Neural progenitor cell (in vitro differentiated cells): ENCODE measurements around the gene NDUFAF3. TPM values are rescaled to one million over a fixed set of nuclear protein-coding genes. Genes with fewer than 3 reads are reported as not detected.

Experiments
- DNase-seq: peaks from one replicate; pipeline ENCODE4 v3.0.0-alpha.2; 2016; ENCODE audit warnings: low spot score
- H2AFZ ChIP-seq: fragments of 200-600 bp; sonication (generic); replicated peaks from 2 replicates; pipeline ENCODE4 v1.6.1; 2016; ENCODE audit warnings: antibody characterized with exemption
- H3F3A ChIP-seq: fragments of 200-600 bp; sonication (generic); 2 replicates; pipeline ENCODE4 v1.6.1; 2016; ENCODE audit warnings: antibody characterized with exemption, low read depth
- H3K27ac ChIP-seq: fragments of 200-600 bp; sonication (generic); 2 replicates; pipeline ENCODE4 v1.5.1; 2016; ENCODE audit warnings: mild to moderate bottlenecking
- H3K27me3 ChIP-seq: fragments of 200-600 bp; sonication (generic); 2 replicates; pipeline ENCODE4 v1.6.1; 2016; ENCODE audit warnings: mild to moderate bottlenecking, moderate library complexity
- H3K36me3 ChIP-seq: fragments of 200-600 bp; sonication (generic); 2 replicates; pipeline ENCODE4 v1.5.1; 2016
- H3K4me1 ChIP-seq: fragments of 200-600 bp; sonication (generic); 2 replicates; pipeline ENCODE4 v1.6.1; 2016; ENCODE audit warnings: mixed run types
- H3K4me2 ChIP-seq: fragments of 200-600 bp; sonication (generic); 2 replicates; pipeline ENCODE4 v1.6.1; 2016
- H3K4me3 ChIP-seq: fragments of 200-600 bp; sonication (generic); 2 replicates; pipeline ENCODE4 v1.5.1; 2016
- H3K79me2 ChIP-seq: fragments of 200-600 bp; sonication (generic); 2 replicates; pipeline ENCODE4 v1.6.1; 2016; ENCODE audit warnings: low read depth
- H3K9ac ChIP-seq: fragments of 200-600 bp; sonication (generic); 2 replicates; pipeline ENCODE4 v1.6.1; 2016
- H3K9me3 ChIP-seq: fragments of 200-600 bp; sonication (generic); 2 replicates; pipeline ENCODE4 v1.5.1; 2016; ENCODE audit warnings: low read depth
- H4K20me1 ChIP-seq: fragments of 200-600 bp; sonication (generic); 2 replicates; pipeline ENCODE4 v1.6.1; 2016; ENCODE audit warnings: low read depth
- H3K27ac Mint-ChIP-seq: 3 replicates; pipeline ENCODE4 v1.8.0; 2021; ENCODE audit warnings: mixed read lengths
- H3K27me3 Mint-ChIP-seq: 2 replicates; pipeline ENCODE4 v1.8.0; 2022; ENCODE audit warnings: low read depth, mild to moderate bottlenecking, inconsistent platforms, moderate library complexity, mixed read lengths; ENCODE audit not compliant: insufficient read depth
- H3K36me3 Mint-ChIP-seq: 3 replicates; pipeline ENCODE4 v1.8.0; 2021; ENCODE audit warnings: mixed read lengths
- H3K4me1 Mint-ChIP-seq: 3 replicates; pipeline ENCODE4 v1.8.0; 2021; ENCODE audit warnings: mixed read lengths
- H3K4me3 Mint-ChIP-seq: 3 replicates; pipeline ENCODE4 v1.8.0; 2021; ENCODE audit warnings: mild to moderate bottlenecking, moderate library complexity, mixed read lengths
- H3K9me3 Mint-ChIP-seq: 3 replicates; pipeline ENCODE4 v1.8.0; 2020; ENCODE audit warnings: mixed read lengths
- EZH2 ChIP-seq: fragments of 200-600 bp; sonication (generic); IDR thresholded peaks from 2 replicates; pipeline ENCODE4 v1.6.1; 2017; ENCODE audit warnings: antibody characterized with exemption, mild to moderate bottlenecking, moderate library complexity
- EZH2phosphoT487 ChIP-seq: fragments of 200-600 bp; sonication (generic); IDR thresholded peaks from 2 replicates; pipeline ENCODE4 v1.6.1; 2017; ENCODE audit warnings: antibody characterized with exemption
- total RNA-seq: library from RNA; depleted of rRNA; stranded (reverse); fragments of >200 nt; gene quantifications from 2 replicates; pipeline ENCODE4 v1.2.3, GENCODE V29; 2015; ENCODE audit warnings: low replicate concordance
- TF ChIP-seq, protein P1 (sequence below): fragments of 200-600 bp; sonication (generic); IDR thresholded peaks from 2 replicates; pipeline ENCODE4 v1.5.1; 2017; ENCODE audit warnings: antibody characterized with exemption, mild to moderate bottlenecking

NDUFAF3 gene
- total RNA-seq, 1 donor from 2014 or later, result 26.2 TPM

DNA sequence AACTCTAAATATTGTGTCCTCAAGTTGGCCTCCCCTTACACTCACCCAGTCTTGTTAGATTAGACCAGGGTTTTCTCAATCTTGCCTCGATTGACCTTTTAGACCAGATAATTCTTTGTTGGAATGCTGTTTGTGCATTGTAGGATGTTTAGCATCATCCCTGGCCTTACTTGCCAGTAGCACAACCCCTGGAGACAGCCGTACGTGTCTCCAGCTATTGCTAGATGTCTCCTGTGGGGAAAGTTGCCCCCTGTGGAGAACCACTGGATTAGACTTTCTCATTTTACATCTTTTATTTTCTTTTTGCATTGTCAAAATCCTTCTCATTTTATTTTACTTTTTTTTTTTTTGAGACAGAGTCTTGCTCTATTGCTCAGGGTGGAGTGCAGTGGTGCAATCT lies 12.5 kb upstream of the NDUFAF3 start:
- H3K4me2 ChIP-seq, result no peak overlapping the region
- peaks cover 8% of the 10 kb centered on the region for H3K27me3 Mint-ChIP-seq
- H3K4me1 Mint-ChIP-seq, result peaks cover 19% of the 10 kb centered on the region
- peaks cover 10% of the 10 kb centered on the region for H3K36me3 Mint-ChIP-seq
- peaks cover 14% of the 10 kb centered on the region for H3F3A ChIP-seq
- no peak overlapping the region for H3K27ac ChIP-seq
- TF ChIP-seq EZH2 (no peak), EZH2phosphoT487 (no peak)
- TF ChIP-seq, protein P1, sequence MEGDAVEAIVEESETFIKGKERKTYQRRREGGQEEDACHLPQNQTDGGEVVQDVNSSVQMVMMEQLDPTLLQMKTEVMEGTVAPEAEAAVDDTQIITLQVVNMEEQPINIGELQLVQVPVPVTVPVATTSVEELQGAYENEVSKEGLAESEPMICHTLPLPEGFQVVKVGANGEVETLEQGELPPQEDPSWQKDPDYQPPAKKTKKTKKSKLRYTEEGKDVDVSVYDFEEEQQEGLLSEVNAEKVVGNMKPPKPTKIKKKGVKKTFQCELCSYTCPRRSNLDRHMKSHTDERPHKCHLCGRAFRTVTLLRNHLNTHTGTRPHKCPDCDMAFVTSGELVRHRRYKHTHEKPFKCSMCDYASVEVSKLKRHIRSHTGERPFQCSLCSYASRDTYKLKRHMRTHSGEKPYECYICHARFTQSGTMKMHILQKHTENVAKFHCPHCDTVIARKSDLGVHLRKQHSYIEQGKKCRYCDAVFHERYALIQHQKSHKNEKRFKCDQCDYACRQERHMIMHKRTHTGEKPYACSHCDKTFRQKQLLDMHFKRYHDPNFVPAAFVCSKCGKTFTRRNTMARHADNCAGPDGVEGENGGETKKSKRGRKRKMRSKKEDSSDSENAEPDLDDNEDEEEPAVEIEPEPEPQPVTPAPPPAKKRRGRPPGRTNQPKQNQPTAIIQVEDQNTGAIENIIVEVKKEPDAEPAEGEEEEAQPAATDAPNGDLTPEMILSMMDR, result no peak
- H3K79me2 ChIP-seq, result peaks cover 64% of the 10 kb centered on the region
- no peak overlapping the region for H3K27ac Mint-ChIP-seq
- peaks cover 65% of the 10 kb centered on the region for H4K20me1 ChIP-seq
- H3K36me3 ChIP-seq, result no peaks in the 10 kb centered on the region
- H3K9me3 ChIP-seq, result no peaks in the 10 kb centered on the region
- H3K27me3 ChIP-seq, result no peaks in the 10 kb centered on the region
- DNase-seq, result no peak
- no peak overlapping the region for H3K4me3 ChIP-seq
- no peak overlapping the region for H2AFZ ChIP-seq
- H3K4me1 ChIP-seq, result peaks cover 13% of the 10 kb centered on the region
- H3K9ac ChIP-seq, result no peak overlapping the region
- H3K9me3 Mint-ChIP-seq, result peaks cover 3% of the 10 kb centered on the region
- H3K4me3 Mint-ChIP-seq, result peak overlapping the region; percentile 32

DNA sequence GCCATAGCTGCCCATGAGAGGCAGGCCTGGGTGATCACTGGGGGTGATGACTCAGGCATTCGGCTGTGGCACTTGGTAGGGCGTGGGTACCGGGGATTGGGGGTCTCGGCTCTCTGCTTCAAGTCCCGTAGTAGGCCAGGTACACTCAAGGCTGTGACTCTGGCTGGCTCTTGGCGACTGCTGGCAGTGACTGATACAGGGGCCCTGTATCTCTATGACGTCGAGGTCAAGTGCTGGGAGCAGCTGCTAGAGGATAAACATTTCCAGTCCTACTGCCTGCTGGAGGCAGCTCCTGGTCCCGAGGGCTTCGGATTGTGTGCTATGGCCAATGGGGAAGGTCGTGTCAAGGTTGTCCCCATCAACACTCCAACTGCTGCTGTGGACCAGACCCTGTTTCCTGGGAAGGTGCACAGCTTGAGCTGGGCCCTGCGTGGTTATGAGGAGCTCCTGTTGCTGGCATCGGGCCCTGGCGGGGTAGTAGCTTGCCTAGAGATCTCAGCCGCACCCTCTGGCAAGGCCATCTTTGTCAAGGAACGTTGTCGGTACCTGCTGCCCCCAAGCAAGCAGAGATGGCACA lies 9.4 kb upstream of the NDUFAF3 start:
- H3K9me3 ChIP-seq, result no peaks in the 10 kb centered on the region
- H3K27me3 Mint-ChIP-seq, result peaks cover 6% of the 10 kb centered on the region
- no peak for DNase-seq
- no peaks in the 10 kb centered on the region for H3K27me3 ChIP-seq
- no peak overlapping the region for H3K4me3 ChIP-seq
- H3K79me2 ChIP-seq, result peaks cover 61% of the 10 kb centered on the region
- H3K9ac ChIP-seq, result no peak overlapping the region
- no peak overlapping the region for H3K27ac ChIP-seq
- TF ChIP-seq EZH2, result no peak
- TF ChIP-seq EZH2phosphoT487, result no peak
- TF ChIP-seq, protein P1, result no peak
- H4K20me1 ChIP-seq, result peaks cover 94% of the 10 kb centered on the region
- peaks cover 16% of the 10 kb centered on the region for H3K4me1 Mint-ChIP-seq
- H3K4me3 Mint-ChIP-seq, result no peak overlapping the region
- H3K9me3 Mint-ChIP-seq, result no peaks in the 10 kb centered on the region
- H3K4me1 ChIP-seq, result peaks cover 8% of the 10 kb centered on the region
- H3K27ac Mint-ChIP-seq, result no peak overlapping the region
- H2AFZ ChIP-seq, result no peak overlapping the region
- no peaks in the 10 kb centered on the region for H3K36me3 ChIP-seq
- H3F3A ChIP-seq, result peaks cover 37% of the 10 kb centered on the region
- H3K4me2 ChIP-seq, result no peak overlapping the region
- peaks cover 23% of the 10 kb centered on the region for H3K36me3 Mint-ChIP-seq

DNA sequence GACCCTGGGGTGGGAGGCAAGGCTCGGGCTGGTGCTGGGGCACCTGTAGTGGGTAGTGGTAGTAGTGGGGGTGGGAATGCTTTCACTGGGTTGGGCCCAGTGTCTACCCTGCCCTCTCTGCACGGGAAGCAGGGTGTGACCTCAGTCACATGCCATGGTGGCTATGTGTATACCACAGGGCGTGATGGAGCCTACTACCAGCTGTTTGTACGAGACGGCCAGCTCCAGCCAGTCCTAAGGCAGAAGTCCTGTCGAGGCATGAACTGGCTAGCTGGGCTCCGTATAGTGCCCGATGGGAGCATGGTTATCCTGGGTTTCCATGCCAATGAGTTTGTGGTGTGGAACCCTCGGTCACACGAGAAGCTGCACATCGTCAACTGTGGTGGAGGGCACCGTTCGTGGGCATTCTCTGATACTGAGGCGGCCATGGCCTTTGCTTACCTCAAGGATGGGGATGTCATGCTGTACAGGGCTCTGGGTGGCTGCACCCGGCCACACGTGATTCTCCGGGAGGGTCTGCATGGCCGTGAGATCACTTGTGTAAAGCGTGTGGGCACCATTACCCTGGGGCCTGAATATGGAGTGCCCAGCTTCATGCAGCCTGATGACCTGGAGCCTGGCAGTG lies 8.7 kb upstream of the NDUFAF3 start:
- H3K4me3 ChIP-seq, result no peak overlapping the region
- H3K4me1 ChIP-seq, result peaks cover 6% of the 10 kb centered on the region
- no peak for DNase-seq
- no peaks in the 10 kb centered on the region for H3K27me3 ChIP-seq
- H2AFZ ChIP-seq, result no peak overlapping the region
- H3K27me3 Mint-ChIP-seq, result peaks cover 4% of the 10 kb centered on the region
- no peak overlapping the region for H3K9ac ChIP-seq
- peaks cover 54% of the 10 kb centered on the region for H3K79me2 ChIP-seq
- no peak overlapping the region for H3K4me2 ChIP-seq
- H3K4me3 Mint-ChIP-seq, result no peak overlapping the region
- no peak overlapping the region for H3K27ac Mint-ChIP-seq
- H3K36me3 Mint-ChIP-seq, result peaks cover 22% of the 10 kb centered on the region
- H3K4me1 Mint-ChIP-seq, result peaks cover 13% of the 10 kb centered on the region
- TF ChIP-seq EZH2 (no peak), EZH2phosphoT487 (no peak)
- TF ChIP-seq, protein P1, result no peak
- H3F3A ChIP-seq, result peaks cover 40% of the 10 kb centered on the region
- no peaks in the 10 kb centered on the region for H3K36me3 ChIP-seq
- H3K27ac ChIP-seq, result no peak overlapping the region
- H4K20me1 ChIP-seq, result peaks cover 92% of the 10 kb centered on the region
- no peaks in the 10 kb centered on the region for H3K9me3 ChIP-seq
- H3K9me3 Mint-ChIP-seq, result no peaks in the 10 kb centered on the region
